PFSK-1 (cell line): ENCODE results near the gene MOCOS.

Experiments
- POLR2AphosphoS5 ChIP-seq: IDR thresholded peaks from 2 replicates; pipeline ENCODE4 v1.6.1; 2012; ENCODE audit warnings: low read depth, mild to moderate bottlenecking, control low read depth, low read length, moderate library complexity
- TF ChIP-seq, protein P1 (sequence below), 2 experiments: IDR thresholded peaks; 2 replicates each; pipeline versions ENCODE4 v1.6.1 to v1.8.0; 2011 to 2012; ENCODE audit warnings: low read depth in 2 of 2, low read length in 2 of 2, control low read depth in 1 of 2, inconsistent platforms in 1 of 2, mild to moderate bottlenecking in 1 of 2, moderate library complexity in 1 of 2; ENCODE audit not compliant: insufficient read depth in 1 of 2

DNA sequence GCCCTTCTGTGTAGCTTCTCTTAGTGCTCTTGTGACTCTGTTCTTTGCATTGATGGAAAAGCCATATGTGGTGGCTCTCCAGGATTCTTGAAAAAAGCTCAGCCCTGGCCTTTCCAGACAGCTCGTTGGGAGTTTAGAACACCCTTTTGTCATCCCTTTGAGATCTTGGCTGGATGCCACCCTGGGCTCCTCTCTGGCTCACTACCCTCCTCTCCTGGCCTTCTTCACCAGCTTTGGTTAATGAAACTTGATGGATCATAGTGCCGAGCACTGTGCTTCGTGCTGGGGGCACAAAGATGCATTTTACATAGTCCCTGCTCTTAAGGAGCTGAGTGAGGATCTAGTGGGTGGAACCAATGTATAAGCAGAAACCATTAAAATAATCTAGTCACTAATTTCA lies 94.6 kb downstream of the MOCOS start:
- TF ChIP-seq, protein P1, sequence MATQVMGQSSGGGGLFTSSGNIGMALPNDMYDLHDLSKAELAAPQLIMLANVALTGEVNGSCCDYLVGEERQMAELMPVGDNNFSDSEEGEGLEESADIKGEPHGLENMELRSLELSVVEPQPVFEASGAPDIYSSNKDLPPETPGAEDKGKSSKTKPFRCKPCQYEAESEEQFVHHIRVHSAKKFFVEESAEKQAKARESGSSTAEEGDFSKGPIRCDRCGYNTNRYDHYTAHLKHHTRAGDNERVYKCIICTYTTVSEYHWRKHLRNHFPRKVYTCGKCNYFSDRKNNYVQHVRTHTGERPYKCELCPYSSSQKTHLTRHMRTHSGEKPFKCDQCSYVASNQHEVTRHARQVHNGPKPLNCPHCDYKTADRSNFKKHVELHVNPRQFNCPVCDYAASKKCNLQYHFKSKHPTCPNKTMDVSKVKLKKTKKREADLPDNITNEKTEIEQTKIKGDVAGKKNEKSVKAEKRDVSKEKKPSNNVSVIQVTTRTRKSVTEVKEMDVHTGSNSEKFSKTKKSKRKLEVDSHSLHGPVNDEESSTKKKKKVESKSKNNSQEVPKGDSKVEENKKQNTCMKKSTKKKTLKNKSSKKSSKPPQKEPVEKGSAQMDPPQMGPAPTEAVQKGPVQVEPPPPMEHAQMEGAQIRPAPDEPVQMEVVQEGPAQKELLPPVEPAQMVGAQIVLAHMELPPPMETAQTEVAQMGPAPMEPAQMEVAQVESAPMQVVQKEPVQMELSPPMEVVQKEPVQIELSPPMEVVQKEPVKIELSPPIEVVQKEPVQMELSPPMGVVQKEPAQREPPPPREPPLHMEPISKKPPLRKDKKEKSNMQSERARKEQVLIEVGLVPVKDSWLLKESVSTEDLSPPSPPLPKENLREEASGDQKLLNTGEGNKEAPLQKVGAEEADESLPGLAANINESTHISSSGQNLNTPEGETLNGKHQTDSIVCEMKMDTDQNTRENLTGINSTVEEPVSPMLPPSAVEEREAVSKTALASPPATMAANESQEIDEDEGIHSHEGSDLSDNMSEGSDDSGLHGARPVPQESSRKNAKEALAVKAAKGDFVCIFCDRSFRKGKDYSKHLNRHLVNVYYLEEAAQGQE (IDR thresholded peaks at IDR 0.05; ENCODE audit: insufficient read depth in 1 of 2, low read depth in 2 of 2, low read length in 2 of 2) = no peak
- TF ChIP-seq POLR2AphosphoS5 = no peak
